Measurements from ENCODE around the gene AFDN.

DNA sequence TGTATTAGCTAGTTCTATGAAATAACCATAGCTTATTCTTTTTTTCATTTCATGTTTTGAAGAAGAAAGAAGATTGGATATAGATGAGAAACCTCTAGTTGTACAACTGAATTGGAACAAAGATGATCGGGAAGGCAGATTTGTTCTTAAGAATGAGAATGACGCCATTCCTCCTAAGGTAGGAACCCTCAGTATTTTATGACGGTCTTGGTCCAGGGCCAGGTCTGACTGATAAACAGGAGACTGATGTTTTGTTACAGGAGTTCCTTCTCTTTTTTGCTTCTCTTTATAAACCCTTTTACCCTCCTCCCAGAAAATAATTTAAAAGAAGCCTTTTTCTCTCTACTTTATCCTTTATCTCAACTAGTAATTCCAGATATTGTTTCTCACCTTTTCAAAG lies 43.6 kb downstream of the AFDN start:
- TF ChIP-seq, protein P1, sequence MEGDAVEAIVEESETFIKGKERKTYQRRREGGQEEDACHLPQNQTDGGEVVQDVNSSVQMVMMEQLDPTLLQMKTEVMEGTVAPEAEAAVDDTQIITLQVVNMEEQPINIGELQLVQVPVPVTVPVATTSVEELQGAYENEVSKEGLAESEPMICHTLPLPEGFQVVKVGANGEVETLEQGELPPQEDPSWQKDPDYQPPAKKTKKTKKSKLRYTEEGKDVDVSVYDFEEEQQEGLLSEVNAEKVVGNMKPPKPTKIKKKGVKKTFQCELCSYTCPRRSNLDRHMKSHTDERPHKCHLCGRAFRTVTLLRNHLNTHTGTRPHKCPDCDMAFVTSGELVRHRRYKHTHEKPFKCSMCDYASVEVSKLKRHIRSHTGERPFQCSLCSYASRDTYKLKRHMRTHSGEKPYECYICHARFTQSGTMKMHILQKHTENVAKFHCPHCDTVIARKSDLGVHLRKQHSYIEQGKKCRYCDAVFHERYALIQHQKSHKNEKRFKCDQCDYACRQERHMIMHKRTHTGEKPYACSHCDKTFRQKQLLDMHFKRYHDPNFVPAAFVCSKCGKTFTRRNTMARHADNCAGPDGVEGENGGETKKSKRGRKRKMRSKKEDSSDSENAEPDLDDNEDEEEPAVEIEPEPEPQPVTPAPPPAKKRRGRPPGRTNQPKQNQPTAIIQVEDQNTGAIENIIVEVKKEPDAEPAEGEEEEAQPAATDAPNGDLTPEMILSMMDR (conservative IDR thresholded peaks at IDR 0.05 in 1 of 2, IDR thresholded peaks at IDR 0.05 in 1 of 2; ENCODE audit: low read depth in 1 of 2, low read length in 2 of 2) = no peak
- TF ChIP-seq EZH2 (IDR thresholded peaks at IDR 0.05; ENCODE audit: low read length, missing control alignments) = no peak
